ENCODE data around the gene SEZ6. TPM values are rescaled to one million over a fixed set of nuclear protein-coding genes. Genes with fewer than 3 reads are reported as not detected.
A peak's percentile ranks its signal among the peaks of the same experiment; 100 is the strongest.

Gene SEZ6
- total and polyA plus RNA-seq, 2 of the 4 experiments (the other 2 are of a cell fraction), result not detected

DNA sequence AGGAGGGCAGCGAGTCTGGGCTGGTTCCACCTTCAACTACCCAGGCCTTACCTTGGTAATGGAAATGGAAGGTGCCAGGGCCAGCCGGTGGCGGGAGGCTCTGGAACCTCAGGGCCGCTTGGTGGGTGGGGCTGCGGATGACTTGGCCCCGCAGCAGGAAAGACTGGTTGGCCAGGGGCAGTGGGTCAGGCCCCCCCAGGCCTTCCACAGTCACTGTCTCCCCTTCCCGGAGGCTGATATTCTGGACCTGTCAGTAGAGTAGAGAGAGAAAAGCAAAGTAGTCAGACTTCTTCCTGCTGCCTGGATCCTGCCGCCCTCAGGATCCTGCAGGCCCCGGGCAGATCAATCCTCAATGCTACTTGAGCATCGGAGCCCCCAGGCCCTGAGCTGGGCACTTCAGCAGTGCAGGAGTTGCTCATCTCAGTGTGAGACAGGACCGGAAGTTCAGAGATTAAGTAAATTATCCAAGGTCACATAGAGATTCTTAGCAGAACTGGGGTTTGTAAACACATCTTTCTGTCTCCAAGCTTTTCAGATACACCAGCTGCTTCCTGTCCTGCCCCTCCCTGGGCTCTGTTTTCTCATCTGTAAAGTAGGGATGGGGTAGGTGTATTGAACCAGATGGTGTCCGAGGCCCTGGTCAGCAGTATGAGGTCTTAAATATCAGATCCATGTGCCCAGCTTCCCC lies 36.0 kb downstream of the SEZ6 start:
- no peak overlapping the region for H2AK5ac ChIP-seq (ENCODE audit: low read depth, low read length)
- H3K9ac ChIP-seq (ENCODE audit: low read depth, low read length), result no peak overlapping the region
- H3K4ac ChIP-seq (ENCODE audit: low read depth, low read length), result no peak overlapping the region
- ChIA-PET POLR2A (ENCODE audit: unreplicated experiment) (interaction anchor here (0.5 kb wide), 1 partner anchor 248 kb away, joined by 3 read pairs; no protein-coding TSS in a partner anchor), CTCF (interaction anchor here (1.3 kb wide), 1 partner anchor 142 kb away, joined by 5 read pairs; no protein-coding TSS in a partner anchor)
- no peak overlapping the region for H2BK120ac ChIP-seq (ENCODE audit: low read depth, low read length)
- no peaks in the 10 kb centered on the region for H3K9me3 ChIP-seq (ENCODE audit: control insufficient read depth, insufficient read depth, low read length)
- H2AFZ ChIP-seq (replicated peaks; ENCODE audit: low read length, poor library complexity), result no peak overlapping the region
- no peak overlapping the region for H4K8ac ChIP-seq (ENCODE audit: low read depth in 2 of 2, low read length in 2 of 2)
- peaks cover 5% of the 10 kb centered on the region; the same call in 1 of the 2 replicates for H3K4me1 ChIP-seq (ENCODE audit: control insufficient read depth, insufficient read depth, low read length)
- H3K4me3 ChIP-seq (ENCODE audit: insufficient read depth, low read depth, low read length), result no peak overlapping the region
- no peak overlapping the region for H2BK5ac ChIP-seq (ENCODE audit: low read depth, low read length, poor library complexity, severe bottlenecking)
- no peak for DNase-seq
- H2BK15ac ChIP-seq (ENCODE audit: low read depth, low read length), result no peak overlapping the region
- H3K79me1 ChIP-seq (ENCODE audit: low read depth in 1 of 2, low read length in 2 of 2), result no peaks in the 10 kb centered on the region
- no TSS peak for BruUV-seq (replicated peaks)
- 0 out of 2 replicates have a peak, but pooled peaks cover 7% of the 10 kb centered on the region for H4K20me1 ChIP-seq (ENCODE audit: insufficient read depth, low read length)
- 25% methylated on average over 4 of the region's 12 CpGs; no CpG with 5 or more reads in 1 of the 2 experiments for WGBS, 2 experiments (ENCODE audit: extremely low coverage in 2 of 2, insufficient read length in 1 of 2)
- H4K5ac ChIP-seq (ENCODE audit: low read depth, low read length), result no peak overlapping the region
- dilution Hi-C loops (cut with HindIII; ENCODE audit: low sequenced_read_pairs, unreplicated experiment) (no loop called here), in situ Hi-C loops (cut with MboI; ENCODE audit: low sequenced_read_pairs) (loop anchor here (5.0 kb wide), 1 partner anchor 137 kb away; no protein-coding TSS in a partner anchor), intact Hi-C loops (cut with micrococcal nuclease) (loop anchor here (2.0 to 10.0 kb wide), 2 partner anchors 37 to 75 kb away; partner anchors contain the start of genes PIPOX and SEZ6)
- no peak overlapping the region for H3K23ac ChIP-seq (ENCODE audit: low read depth, low read length)
- peaks cover 48% of the 10 kb centered on the region for H3K27me3 ChIP-seq (ENCODE audit: control insufficient read depth, insufficient read depth, low read length)
- H3K4me2 ChIP-seq (ENCODE audit: low read depth, low read length), result no peak overlapping the region
- ATAC-seq (ENCODE audit: low read depth), result peak; percentile 10; the same call in 1 of the 2 replicates
- H4K91ac ChIP-seq (ENCODE audit: insufficient read depth, low read depth, low read length), result no peak overlapping the region
- H2BK20ac ChIP-seq (ENCODE audit: low read depth, low read length), result no peak overlapping the region
- H2AK9ac ChIP-seq (replicated peaks; ENCODE audit: low read depth, low read length, poor library complexity), result no peak overlapping the region
- no peak overlapping the region for H3K14ac ChIP-seq (replicated peaks; ENCODE audit: low read depth, low read length)
- H3K36me3 ChIP-seq (ENCODE audit: control insufficient read depth, insufficient read depth, low read length), result no peaks in the 10 kb centered on the region
- H3K56ac ChIP-seq (ENCODE audit: extremely low read depth, insufficient read depth, low read length), result no peak overlapping the region
- H3K18ac ChIP-seq (ENCODE audit: low read depth, low read length), result no peak overlapping the region
- no peak for TF ChIP-seq FOS (IDR thresholded peaks at IDR 0.05; ENCODE audit: low read depth, low read length)
- TF ChIP-seq MAFK (IDR thresholded peaks at IDR 0.05; ENCODE audit: low read depth, low read length), result no peak
- TF ChIP-seq CHD1 (IDR thresholded peaks at IDR 0.05; ENCODE audit: low read depth, low read length), result no peak
- TF ChIP-seq, protein P1, sequence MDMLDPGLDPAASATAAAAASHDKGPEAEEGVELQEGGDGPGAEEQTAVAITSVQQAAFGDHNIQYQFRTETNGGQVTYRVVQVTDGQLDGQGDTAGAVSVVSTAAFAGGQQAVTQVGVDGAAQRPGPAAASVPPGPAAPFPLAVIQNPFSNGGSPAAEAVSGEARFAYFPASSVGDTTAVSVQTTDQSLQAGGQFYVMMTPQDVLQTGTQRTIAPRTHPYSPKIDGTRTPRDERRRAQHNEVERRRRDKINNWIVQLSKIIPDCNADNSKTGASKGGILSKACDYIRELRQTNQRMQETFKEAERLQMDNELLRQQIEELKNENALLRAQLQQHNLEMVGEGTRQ (IDR thresholded peaks at IDR 0.05; ENCODE audit: low read depth, low read length), result no peak
- TF ChIP-seq RAD21 (IDR thresholded peaks at IDR 0.05; ENCODE audit: low read length), result no peak
- no peak for TF ChIP-seq SMC3 (IDR thresholded peaks at IDR 0.05; ENCODE audit: low read depth, low read length)
- TF ChIP-seq MAZ (IDR thresholded peaks at IDR 0.05; ENCODE audit: borderline replicate concordance, low read depth, low read length), result no peak
- no peak for TF ChIP-seq BHLHE40 (IDR thresholded peaks at IDR 0.05; ENCODE audit: low read depth, low read length)
- TF ChIP-seq NFE2L2 (IDR thresholded peaks at IDR 0.05; ENCODE audit: low read depth, low read length), result no peak
- no peak overlapping the region for H3K27ac ChIP-seq (ENCODE audit: insufficient read depth, low read length)
- 0 out of 2 replicates have a peak, but pooled peaks cover 4% of the 10 kb centered on the region for H3K9me1 ChIP-seq (ENCODE audit: insufficient read depth, low read length)
